ENCODE results near the gene FLAD1. TPM values are rescaled to one million over a fixed set of nuclear protein-coding genes. Genes with fewer than 3 reads are reported as not detected.
A peak's percentile ranks its signal among the peaks of the same experiment; 100 is the strongest.

FLAD1 gene
- total RNA-seq, 1 donor from 2014 or later = 34.7 TPM

DNA sequence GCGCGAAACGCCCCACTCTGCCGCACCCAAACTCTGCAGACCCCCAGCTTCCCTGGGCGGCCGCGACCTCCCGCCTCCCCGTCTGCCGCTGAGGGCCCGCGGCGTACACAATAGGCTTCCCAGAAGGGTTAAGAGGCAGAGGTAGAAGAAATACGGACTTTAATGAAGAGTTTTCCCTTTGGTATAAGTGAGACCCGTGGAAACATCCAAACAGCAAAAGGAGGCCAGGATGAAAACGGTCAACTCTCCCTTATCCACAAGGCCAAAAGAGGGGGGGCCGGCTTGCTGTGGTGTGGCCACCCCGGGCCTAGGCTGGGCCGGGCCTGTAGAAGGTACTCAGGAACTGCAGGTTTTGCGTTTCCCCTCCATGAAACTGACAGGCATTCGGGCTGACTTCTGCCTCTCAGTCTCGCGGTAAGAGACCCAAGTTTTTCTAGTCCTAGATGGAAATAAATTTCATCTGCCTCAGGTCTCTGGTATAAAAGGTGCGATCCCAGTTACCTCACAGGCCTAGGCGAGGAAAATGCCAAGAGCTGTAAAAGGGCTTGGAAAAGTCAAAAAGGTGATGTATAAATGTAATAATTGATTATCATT is 20.9 kb upstream of the FLAD1 start:
- ATAC-seq (ENCODE audit: poor library complexity) = peak; percentile 18
- DNase-seq = no peak
- intact Hi-C loops (cut with DNase I) = loop anchor here (5.0 kb wide), 1 partner anchor 100 kb away; the partner anchor contains the start of gene EFNA4

DNA sequence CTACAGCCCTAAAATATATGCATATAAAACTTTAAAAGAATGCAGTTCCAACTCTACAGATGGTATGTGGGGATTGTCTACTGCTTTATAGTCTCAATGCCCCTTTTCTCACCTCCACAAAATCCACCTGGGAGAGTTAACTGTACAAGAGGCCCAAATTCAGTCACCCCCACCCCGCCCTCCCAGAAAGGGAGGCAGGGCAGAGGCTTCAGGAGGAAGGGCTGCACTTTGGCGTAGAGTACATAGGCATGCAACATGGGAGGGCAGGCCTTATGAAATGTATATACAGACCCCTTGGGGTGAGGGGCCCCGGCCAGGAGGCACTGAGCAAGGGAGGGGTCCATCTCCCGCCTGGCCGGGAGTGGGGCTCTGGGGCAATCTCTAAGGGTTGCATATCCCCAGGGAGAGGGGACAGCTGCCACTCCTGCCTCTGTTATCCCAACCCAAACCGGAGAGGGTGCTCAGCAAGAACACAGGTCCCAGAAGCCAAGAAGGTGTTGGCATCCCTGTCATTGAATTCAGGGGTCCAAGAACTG is 20.3 kb upstream of the FLAD1 start:
- intact Hi-C loops (cut with DNase I) = loop anchor here (5.0 kb wide), 1 partner anchor 99 kb away; the partner anchor contains the start of gene EFNA4
- no peak for ATAC-seq (ENCODE audit: poor library complexity)
- DNase-seq = no peak

DNA sequence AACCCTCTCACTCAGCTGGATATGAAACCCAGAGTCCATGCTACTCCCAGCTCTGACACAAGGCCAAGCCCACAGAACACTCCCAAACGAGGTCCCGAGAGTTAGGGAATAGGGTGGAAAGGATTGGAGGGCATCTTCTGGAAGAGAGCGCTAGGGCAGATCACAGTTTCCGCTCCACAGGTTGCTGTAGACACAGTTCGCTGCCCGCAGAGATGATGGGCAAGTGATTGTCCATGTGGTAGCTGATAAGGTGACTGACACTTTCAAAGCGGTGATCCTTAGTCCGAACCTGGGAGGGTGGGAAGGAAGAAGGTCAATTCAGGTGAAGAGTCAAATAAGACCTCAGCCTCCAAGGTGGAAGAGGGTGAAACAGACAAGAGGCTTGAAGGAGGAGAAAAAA is 19.5 kb upstream of the FLAD1 start:
- DNase-seq (no peak), ATAC-seq (ENCODE audit: poor library complexity) (no peak)
- intact Hi-C loops (cut with DNase I) = loop anchor here (5.0 kb wide), 1 partner anchor 99 kb away; the partner anchor contains the start of gene EFNA4

DNA sequence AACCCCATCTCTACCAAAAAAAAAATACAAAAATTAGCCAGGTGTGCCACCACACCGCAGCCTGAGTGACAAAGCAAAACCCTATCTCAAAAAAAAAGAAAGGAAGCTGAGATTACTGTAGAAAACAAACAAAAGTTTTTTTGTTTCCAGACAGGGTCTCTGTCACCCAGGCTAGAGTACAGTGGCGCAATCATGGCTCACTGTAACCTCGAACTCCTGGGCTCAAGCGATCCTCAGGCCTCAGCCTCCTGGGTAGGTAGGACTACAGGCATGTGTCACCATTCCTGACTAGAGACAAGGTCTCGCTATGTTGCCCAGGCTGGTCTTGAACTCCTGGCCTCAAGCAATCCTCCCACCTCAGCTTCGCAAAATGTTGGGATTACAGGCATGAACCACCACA is 18.8 kb upstream of the FLAD1 start:
- DNase-seq = no peak

DNA sequence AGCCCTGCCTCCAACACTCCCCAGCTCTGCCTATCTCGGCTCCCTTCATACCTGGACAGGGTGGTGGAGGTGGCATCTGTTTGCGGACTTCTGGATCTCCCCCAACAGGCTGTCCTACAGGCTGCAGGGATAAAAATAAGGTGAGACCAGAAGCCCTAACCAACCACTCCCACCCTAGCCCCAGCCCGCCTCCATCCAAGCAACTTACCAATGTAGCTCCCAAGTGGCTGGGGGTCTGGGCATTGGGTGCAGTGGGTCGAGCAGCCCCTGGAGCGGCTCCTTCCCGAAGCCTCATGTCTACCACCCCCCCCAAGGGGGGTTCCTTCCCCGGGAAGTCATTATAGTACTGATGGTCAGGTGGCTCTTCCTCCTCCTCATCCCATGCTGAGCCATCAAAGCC is 17.0 kb upstream of the FLAD1 start:
- DNase-seq = no peak
- intact Hi-C loops (cut with DNase I) = no loop called here

More for the DNA sequence above, 18.8 kb upstream of the FLAD1 start:
- ATAC-seq (ENCODE audit: poor library complexity) = no peak
- intact Hi-C loops (cut with DNase I) = loop anchor here (5.0 kb wide), 1 partner anchor 98 kb away; the partner anchor contains the start of gene EFNA4

DNA sequence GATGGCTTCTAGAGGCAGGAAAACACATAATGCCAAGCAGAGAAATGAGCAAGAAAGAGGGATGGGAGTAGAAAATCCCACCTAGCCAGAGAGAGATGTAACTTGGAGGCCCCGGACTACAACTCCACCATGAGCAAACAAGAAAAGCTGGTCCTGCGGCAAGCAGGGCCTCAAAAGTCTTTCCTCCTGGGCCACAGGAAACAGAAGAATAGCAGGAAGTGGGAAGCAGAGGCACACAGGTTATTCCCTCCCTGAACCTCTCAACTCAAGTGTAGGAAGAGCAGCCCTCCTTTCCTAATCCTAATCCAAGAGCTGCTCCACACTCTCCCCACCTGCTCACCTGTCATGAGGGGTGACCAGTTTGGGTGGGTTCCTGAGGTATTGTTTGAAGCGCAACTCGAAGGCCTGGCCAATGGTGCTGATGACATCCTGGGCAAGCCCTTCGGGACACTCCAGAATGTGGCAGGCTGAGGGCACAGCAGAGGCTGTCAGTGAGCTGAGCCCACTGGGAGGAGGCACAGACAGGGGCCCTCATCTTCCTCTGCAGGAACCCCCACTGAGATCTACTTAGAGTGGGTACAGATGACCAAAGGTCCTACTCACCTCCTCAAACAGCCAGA is 15.7 kb upstream of the FLAD1 start:
- ATAC-seq (ENCODE audit: poor library complexity) (no peak), DNase-seq (no peak)
- intact Hi-C loops (cut with DNase I) = no loop called here

More for the DNA sequence above, 17.0 kb upstream of the FLAD1 start:
- no peak for ATAC-seq (ENCODE audit: poor library complexity)

DNA sequence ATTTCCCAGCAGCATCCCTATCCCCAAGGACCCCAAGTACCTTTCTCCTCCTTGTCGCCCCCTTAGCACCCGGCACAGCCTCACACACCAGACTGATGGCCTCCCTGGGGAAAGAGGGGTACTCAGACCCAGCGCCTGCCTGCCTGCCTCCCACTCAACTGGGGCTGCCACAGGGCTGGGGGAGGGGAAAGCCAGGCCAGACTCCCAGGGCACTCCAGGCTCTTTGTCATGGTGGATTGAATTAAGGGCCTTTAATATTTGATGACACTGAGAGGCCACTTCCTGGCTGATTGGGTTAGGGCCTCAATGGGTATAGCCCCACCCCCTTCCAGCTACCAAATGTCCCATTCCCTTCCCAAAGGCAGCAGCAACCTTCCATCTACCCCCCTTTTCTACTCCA is 14.4 kb upstream of the FLAD1 start:
- ATAC-seq (ENCODE audit: poor library complexity) (no peak), DNase-seq (no peak)
- intact Hi-C loops (cut with DNase I) = no loop called here

DNA sequence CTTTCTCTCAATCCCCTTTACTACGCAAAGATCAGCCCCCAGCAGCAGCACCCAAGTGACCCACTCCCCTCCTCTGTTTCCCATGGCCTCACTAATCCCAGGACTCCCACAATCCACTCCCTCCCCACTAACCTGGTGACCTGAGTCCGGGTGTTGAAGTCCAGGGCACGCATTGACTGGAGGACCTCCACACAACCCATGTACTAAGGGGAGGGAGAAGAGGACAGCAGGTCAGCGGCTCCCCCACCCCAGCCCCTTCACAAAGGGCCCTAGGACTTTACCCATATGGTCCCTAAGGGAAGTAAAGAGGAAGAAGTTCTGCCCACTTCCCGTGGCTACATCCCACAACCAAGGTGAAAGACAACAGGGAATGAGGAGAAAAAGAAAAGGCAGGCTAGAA is 13.9 kb upstream of the FLAD1 start:
- DNase-seq (no peak), ATAC-seq (ENCODE audit: poor library complexity) (no peak)
- intact Hi-C loops (cut with DNase I) = no loop called here

DNA sequence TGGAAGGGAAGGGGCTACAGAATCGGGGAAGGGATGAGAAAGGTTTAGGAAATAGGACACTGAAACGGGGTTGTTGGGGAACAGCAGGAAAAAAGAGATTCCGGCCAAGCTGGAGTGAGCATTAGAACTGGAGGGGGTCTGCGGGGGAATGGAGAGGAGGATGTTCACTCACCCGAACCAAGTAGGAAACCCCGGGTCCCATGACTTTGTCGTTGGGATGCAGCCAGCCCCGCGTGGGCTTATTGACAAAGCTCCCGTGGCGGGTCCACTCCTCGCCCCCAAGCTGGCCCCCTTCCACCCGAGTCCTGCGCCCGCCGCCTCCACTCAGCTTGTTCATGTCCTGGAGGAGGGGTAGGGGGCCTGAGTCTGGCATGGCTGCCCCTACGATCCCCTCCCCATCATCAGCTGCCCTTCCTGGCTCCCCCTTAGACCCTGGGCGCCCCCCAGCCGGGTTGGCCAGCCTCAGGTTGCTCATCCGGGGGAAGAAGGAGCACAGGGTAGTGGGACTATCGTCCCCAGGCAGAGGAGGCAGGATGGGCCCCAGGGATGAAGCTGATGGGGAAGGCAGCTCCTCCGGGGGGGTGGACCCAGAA is 13.2 kb upstream of the FLAD1 start:
- intact Hi-C loops (cut with DNase I) = loop anchor here (5.0 kb wide), 1 partner anchor 47 kb away; no protein-coding TSS in a partner anchor
- ATAC-seq (ENCODE audit: poor library complexity) (no peak), DNase-seq (no peak)

DNA sequence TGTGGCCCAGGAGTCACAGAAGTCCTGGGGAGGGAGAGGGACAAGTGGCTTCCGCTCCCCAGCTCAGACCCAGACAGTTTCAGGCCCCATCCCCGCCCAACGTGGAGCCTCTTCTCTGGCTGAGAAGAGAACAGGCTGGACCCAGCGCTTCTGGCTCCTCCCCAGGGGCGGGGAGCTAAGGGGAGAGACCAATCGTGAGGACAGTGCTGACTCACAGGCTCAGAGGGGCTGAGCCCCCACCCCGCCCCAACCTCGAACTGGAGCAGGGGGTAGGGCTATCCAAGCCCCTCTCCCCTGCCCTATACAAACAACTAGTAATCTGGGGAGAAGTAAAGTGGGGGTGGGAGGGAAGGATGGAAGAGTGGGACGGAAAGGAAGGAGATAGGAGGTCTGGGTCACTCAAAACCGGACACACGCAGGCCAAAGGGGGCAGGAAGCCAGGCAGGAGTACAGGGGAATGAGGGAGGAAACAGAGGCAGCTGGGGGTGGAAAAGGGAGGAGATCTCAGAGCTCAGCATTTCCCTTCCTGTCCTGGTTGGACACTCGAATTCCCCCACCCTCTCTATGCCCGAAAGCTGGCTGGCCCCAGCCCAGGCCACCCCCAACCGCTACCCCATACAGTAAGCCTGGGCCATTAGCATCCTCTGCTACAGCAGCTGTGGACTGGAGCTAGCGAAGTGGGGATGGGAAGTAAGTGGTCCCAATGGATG is 12.4 kb upstream of the FLAD1 start, which contains the start of gene SHC1:
SHC1 (minus strand) TSS at position 117 of the 710 bp plus-strand sequence. CDS start 221 bp downstream, outside the sequence.
- intact Hi-C loops (cut with DNase I) = loop anchor here (5.0 kb wide), 1 partner anchor 47 kb away; no protein-coding TSS in a partner anchor
- ATAC-seq (ENCODE audit: poor library complexity) (peak; percentile 55), DNase-seq (peak; percentile 96)

DNA sequence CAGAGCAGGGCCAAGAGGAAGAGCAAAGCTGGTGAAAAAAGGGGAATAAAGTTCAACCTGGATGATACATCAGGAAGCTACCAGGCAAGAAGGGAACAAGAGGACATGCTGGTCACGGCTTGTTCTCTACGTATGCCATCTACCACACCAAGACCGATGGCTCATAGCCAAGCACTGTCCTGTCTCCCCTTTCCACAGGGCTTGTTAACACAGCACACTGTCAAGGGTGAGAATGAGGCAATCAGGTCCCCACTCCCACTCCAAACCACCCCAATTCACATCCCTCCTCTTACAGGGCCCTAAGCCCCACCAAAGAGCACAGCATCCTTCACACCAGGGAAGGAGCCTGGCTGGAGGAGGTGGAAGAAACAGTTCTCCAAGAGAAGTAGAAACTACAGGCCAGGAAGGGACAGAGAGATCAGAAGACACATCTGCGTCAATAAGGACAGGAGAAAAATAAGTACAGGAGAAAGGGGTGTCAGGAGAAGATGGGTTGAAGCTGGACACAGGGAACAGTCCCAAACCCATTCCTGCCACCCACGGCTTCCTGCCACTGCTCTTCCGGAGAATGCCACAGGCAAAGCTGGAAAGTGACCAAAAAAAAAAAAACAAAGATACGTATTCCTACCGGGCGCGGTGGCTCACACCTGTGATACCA is 11.7 kb upstream of the FLAD1 start:
- no peak for ATAC-seq (ENCODE audit: poor library complexity)
- intact Hi-C loops (cut with DNase I) = loop anchor here (5.0 kb wide), 1 partner anchor 46 kb away; no protein-coding TSS in a partner anchor
- no peak for DNase-seq

DNA sequence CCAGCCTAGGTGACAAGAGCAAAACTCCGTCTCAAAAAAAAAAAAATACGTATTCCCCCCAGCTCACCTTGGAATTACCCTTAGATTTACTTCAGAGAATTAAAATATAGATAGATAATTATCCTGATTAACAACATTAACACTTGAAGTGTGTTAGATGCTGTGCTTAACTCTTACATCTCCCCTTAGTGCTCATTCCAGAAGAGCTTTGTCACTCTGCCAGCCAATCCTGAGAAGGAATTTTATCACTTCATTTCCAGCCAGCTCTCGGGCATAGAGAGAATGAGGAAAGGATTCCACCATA is 11.0 kb upstream of the FLAD1 start:
- intact Hi-C loops (cut with DNase I) = loop anchor here (5.0 kb wide), 1 partner anchor 45 kb away; no protein-coding TSS in a partner anchor
- DNase-seq (no peak), ATAC-seq (ENCODE audit: poor library complexity) (no peak)

DNA sequence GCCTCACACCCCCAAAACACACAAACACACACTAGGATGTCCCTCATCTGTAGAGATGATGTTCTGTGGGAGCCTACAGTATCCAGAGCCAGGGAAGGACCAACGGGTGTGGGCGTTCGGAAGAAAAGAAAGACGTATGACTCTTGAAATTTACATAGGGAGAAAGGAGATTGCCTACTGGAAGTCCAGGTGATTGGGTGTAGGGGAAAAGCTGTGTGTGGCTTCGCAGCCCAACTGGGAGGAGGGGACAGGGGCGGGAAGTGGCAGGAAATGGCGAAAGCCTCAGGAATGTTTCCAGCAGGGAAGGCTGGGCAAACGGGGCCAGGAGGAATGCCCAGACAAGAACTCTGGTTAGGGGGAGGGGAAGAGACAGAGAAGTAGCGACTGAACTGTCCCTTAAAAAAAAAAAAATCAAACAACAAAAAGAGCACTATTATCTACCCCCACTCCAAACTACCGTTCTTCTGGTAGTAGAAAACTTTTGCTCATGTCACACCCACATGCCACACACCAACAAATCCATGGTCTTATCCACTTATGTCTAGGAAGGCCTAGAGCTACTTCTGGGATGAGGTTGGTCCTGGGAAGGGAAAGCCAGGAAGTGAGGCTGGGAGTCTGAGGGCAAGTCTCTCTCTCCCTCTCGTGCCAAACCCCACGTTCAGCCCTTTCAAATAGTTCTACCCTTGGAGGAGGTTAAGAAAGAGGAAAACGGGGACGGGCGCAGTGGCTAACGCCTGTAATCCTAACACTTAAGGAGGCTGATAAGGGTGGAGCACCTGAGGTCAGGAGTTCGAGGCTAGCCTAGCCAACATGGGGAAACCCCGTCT is 10.4 kb upstream of the FLAD1 start:
- ATAC-seq (ENCODE audit: poor library complexity) = no peak
- DNase-seq = peak; percentile 68

DNA sequence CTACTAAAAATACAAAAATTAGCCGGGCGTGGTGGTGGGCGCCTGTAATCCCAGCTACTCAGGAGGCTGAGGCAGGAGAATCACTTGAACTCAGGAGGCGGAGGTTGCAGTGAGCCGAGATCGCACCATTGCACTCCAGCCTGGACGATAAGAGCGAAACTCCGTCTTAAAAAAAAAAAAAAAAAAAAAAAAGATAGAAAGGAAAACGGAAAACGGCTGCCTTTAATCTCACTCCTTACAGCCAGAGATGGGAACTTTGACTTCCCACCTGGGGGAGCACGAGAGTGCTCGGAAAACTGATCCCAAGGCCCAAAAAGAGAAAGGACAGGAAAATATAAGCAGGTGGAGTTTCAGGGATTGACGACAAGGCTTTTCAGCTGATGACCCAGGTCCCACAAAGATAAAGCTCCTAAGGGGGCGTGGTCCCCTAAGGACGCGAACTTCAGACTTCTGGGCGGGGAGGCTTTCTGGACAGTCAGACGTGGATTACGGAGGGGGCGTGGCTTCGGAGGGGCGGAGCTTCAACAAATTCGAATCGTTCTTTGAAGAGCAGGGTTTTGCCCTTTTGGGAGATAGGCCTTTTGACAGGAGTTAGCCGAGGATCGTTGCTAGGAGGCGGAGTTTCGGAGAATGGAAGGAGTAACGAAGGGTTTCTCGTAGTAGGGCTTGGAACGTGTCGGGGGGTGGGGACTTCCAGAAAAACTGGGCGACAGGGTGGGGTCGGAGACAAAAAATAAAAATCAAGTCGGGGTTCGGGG is 9.6 kb upstream of the FLAD1 start:
- ATAC-seq (ENCODE audit: poor library complexity) (peak; percentile 62), DNase-seq (peak; percentile 97)
- intact Hi-C loops (cut with DNase I) = loop anchor here (5.0 kb wide), 1 partner anchor 44 kb away; no protein-coding TSS in a partner anchor

More for the DNA sequence above, 10.4 kb upstream of the FLAD1 start:
- intact Hi-C loops (cut with DNase I) = loop anchor here (5.0 kb wide), 1 partner anchor 45 kb away; no protein-coding TSS in a partner anchor

DNA sequence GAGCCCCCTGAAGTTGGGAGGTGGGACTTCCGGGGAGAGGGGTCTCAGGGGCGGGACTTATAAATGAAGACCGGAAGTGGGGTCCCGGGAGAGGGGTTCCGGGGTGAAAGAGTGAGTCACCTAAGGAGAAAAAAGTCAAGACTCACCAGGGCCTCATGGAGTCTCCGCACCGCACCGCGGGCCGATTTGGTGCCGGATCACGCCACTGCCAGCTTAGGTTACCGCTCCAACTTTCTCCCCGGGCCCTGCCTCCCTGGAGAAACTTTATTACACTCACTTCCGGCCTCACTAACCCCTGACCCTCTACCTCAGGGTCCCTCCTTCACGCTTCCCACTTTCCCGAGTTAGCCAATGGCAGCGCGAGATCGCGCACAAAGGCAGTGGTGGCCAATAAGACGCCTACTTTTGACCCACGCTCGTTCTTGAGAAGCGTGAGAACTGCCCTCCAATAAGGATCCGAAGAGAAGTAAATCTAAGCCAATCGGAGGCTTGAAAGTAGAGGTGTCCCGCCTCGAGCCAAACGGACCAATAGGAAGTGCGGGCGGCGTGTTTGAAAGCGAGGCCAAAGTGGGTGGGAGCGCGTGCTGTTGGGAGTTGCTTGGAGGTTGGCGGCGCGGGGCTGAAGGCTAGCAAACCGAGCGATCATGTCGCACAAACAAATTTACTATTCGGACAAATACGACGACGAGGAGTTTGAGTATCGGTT is 8.9 kb upstream of the FLAD1 start, which contains the start of gene CKS1B:
CKS1B (plus strand) TSS at position 580 of the 706 bp plus-strand sequence; CDS start at position 645, 65 bp downstream.
- DNase-seq (peak; percentile 97), ATAC-seq (ENCODE audit: poor library complexity) (peak; percentile 85)
- intact Hi-C loops (cut with DNase I) = loop anchor here (5.0 kb wide), 1 partner anchor 43 kb away; no protein-coding TSS in a partner anchor
